Choroid plexus epithelial cell (primary cell): ENCODE data around the gene ADRA2B.
A peak's percentile ranks its signal among the peaks of the same experiment; 100 is the strongest.

Experiments
- DNase-seq: peaks from one replicate; pipeline ENCODE4 v3.0.0-alpha.2; 2010; ENCODE audit warnings: low read depth
- H3K4me3 ChIP-seq: 2 replicates; pipeline ENCODE4 v1.5.1; 2011; ENCODE audit warnings: low read depth, mild to moderate bottlenecking, control low read depth, low read length, moderate library complexity
- CTCF ChIP-seq: conservative IDR thresholded peaks from 2 replicates; pipeline ENCODE4 v1.5.1; 2011; ENCODE audit warnings: low read depth, mild to moderate bottlenecking, control low read depth, inconsistent platforms, low read length, moderate library complexity

Gene ADRA2B

GRCh38 chr2:96120091-96120720 lies 3.8 kb upstream of the ADRA2B start:
- no peak for TF ChIP-seq CTCF
- H3K4me3 ChIP-seq, result no peak overlapping the region
- no peak for DNase-seq

- TF ChIP-seq CTCF, result no peak
- no peak overlapping the region for H3K4me3 ChIP-seq
- no peak for DNase-seq
These were observed 3.0 kb upstream of the ADRA2B start for GRCh38 chr2:96119389-96119751.

GRCh38 chr2:96118698-96119388 lies 2.5 kb upstream of the ADRA2B start:
- no peak overlapping the region for H3K4me3 ChIP-seq
- no peak for TF ChIP-seq CTCF
- DNase-seq, result no peak

GRCh38 chr2:96117701-96118588 lies 1.6 kb upstream of the ADRA2B start:
- H3K4me3 ChIP-seq, result no peak overlapping the region
- TF ChIP-seq CTCF, result no peak
- DNase-seq, result no peak

GRCh38 chr2:96116879-96117533 lies 635 bp upstream of the ADRA2B start:
- DNase-seq, result peak; percentile 33
- peak overlapping the region; percentile 28 for H3K4me3 ChIP-seq
- peak; percentile 45 for TF ChIP-seq CTCF

- peak overlapping the region; percentile 22 for H3K4me3 ChIP-seq
- DNase-seq, result no peak
- no peak for TF ChIP-seq CTCF
These were observed 544 bp downstream of the ADRA2B start for GRCh38 chr2:96115631-96116423.
